Stimulated activated CD8-positive, alpha-beta memory T cell treated with anti-CD3 and anti-CD28 coated beads, Interleukin-15, amount 100 ng/mL, for 24 hours (primary cell): ENCODE measurements around the gene PPFIBP1.
A peak's percentile ranks its signal among the peaks of the same experiment; 100 is the strongest.

Experiments used
- DNase-seq: peaks from one replicate; pipeline ENCODE4 v3.0.0-alpha.2; 2020; ENCODE audit warnings: low read depth

Gene PPFIBP1

DNA sequence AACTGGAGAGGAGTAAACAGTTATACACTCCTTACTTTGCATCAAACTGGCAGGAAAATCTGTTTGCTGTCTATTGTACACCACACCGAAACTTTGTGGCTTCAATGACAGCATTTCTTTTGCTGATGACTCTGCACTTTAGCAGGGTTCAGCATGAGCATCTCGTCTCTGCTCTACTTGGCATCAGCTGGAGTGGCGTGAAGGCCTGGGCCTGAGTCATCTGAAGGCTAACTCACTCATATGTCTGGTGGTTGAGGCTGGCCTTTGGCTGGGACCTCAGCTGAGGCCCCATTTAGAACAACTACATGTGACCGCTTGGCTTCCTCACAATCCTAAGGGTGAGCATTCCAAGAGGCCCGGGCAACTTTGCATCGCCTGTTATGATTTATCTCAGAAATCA, 143.5 kb downstream of the PPFIBP1 start:
- no peak for DNase-seq

DNA sequence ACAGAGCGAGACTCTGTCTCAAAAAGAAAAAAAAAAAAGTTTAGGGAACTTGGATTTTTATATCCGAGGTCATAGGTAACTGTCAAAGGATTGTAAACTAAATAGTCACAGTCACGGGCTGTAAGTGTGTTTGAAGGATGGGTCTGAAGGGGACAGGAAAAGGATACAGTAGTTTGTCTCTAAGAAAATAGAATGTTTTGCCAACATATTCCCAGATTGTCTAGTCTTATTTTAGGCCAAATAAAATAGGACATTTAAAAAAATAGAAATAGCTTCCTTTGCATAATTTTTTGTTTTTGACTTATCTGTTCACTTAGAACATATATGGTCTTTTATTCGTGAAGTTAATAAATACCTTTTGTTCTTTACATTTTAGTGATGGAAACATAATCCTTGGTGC, 148.0 kb downstream of the PPFIBP1 start:
- no peak for DNase-seq

DNA sequence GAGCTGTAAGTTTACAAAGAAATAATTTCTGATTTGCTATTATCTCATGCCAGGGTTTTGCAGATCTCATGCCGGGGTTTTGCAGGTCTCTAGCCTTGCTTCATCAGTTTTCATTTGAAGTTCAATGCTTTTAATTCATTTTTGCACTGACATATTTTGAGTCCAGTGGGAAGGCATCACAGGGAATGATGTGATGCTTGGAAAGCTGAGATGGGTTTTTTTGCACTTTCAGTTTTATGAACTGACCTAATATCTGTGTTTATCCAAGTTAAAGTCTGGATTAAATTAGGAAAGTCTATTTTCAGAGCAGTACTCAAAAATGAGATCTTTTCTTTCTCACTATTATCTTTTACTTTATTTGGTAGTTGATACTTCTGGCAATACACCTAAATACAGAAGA, 148.6 kb downstream of the PPFIBP1 start:
- DNase-seq: no peak

DNA sequence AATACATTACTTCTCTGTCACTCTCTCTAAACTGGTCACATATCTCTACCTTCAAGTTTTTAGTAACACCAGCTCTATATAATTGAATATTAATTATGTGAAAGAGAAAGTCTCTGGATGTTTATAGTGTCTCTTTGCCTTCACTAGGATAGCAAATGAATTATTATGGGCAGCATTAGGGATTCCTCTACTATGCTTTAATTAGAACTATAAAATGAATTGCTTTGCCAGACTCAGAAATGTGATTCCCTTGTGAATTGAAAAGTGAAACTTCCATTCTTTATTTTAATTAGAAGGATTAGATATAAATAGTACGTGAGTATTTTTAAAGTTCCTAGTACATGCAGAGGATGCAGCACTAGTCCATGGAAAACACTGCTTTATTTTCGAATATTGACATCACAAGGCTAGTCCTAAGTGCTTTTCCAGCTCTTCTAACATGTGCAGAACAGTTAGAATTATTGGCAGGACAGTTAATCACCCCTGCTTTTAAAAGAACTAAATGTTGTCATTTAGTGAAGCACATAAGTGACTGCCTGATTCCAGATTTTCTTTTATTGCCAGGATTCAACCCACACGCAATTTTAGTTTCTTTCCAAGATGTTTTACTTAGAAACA, 149.2 kb downstream of the PPFIBP1 start:
- no peak for DNase-seq

DNA sequence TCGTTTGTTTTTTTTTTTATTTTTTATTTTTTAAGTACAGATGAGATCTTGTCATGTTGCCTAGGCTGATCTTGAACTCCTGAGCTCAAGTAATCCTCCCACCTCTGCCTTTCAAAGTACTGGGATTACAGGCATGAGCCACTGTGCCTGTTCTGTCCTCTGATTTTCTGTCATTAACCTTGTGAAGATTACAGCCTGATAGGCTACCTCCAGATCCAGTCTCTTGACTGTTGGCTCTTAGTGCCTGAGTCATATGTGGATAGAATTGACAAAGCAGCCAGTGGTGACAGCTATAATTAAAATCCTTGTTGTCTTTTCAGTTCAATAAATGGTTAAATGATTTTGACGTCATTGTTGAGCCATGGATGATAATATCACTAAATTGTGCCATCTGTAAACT, 151.0 kb downstream of the PPFIBP1 start:
- DNase-seq: no peak

DNA sequence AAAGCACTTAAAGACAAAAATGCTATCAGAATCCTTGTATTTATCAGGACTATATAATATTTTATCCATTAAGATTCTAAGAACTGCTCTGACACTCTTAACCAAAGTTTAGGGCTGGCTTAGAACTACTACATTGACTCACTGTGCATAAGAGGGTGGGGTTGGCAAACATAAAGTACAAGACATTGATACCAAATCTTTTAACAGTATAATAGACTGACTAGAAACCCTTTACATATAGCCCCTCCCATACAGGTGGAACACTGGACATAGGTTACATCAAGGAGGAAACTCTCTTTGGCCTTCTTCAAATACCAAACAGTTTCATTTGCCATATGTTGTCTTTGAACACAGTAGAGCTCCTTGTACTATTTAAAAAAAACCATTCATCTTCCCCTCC, 156.6 kb downstream of the PPFIBP1 start:
- DNase-seq: no peak

DNA sequence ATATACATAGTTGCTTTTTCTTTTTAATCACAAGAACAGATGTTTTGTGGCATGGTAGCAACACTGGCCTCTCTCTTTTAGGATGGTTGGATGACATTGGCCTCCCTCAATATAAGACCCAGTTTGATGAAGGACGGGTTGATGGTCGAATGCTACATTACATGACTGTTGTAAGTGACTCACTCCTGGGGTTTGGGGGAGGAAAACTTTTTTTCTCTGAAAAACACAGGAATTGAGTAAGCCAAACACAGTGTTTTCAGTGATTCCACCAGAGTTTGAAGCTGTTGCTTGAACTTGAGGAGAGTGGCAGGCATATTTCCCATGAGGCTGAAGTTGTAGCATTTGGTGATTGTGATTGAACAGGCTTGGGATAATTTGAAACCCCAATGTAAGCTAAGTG, 158.5 kb downstream of the PPFIBP1 start:
- DNase-seq: no peak

DNA sequence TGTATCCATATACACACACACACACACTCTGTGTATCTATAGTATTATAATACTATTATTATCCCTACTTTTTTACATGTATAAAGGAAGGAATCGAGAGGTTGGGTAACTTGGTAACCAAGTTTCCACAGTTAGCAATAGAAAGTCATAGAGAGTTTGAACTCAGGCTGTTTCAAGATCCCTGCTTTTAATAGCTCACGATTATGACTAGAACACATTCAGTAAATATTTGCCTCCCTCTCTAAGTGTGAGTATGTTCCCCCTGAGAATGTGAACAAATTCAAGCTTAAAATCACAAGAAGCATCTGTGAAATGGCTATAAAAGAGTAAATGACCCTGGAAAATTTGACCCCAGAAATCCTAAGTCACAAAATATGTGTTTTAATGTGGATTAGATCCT, 161.3 kb downstream of the PPFIBP1 start:
- no peak for DNase-seq

DNA sequence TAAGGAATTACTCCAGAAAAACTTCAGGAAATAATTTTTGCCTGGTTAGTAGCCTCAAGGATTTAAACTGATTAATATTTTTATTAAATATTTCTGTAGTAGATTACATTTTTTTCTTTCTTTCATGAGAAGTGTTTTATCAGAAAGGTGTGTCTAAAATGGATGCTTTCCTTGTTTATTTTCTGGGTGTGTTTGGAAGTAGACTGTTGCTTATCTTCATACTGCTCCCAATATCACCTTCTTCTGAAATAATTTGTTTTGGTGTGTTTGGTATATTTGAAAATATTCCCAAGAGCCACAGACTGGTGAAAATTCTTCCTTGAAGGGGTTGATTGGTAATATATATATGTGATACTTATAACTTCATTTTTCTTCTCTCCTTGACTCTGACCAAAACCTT, 162.1 kb downstream of the PPFIBP1 start:
- DNase-seq: no peak

DNA sequence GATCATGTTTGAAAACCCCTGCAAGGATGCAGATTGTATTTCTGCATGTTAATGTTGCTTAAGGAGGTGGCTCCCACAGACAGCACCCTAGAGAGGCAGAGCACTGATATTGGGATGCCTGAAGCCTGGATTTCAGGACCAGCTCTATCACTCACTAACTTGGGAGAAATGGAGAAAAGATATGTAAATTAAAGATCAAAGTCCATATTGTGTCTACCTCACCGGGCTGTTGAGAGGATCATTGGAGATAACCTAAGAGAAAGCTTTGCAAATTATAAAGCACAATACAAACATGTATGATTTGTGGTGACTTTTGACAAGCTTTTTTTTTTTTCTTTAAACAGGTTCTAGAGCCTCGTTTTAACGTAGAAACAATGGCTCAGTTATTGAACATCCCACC, 164.7 kb downstream of the PPFIBP1 start:
- no peak for DNase-seq

DNA sequence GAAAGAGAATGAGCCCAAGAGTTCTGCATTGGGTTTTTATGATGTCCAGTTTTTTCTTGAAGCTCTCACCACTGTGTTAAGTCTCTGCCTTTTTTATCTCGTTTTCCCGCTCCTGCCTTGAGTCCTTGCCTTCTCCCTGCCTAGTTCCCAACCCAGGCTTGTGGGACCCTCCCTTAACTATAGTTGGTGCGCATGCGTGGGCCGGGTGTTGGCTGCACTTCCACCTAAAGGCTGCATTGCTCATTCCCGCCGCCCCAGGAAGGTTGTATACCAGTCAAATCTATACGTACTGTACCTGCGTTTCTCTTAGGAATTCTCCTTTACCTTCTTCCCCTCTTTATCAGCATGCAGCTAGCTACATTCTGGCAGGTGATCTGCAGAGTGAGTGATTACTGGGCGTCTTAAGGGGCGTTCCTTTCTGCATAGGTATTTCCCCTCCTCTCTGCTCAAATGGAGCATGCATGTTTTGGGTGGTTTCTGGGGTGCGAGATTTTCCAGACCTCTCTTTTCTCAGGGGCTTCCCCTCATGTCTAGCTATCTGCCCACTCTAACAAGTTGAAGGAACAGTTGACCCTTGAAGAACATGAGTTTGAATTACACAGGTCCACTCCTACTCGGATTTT, 165.7 kb downstream of the PPFIBP1 start:
- DNase-seq: no peak

DNA sequence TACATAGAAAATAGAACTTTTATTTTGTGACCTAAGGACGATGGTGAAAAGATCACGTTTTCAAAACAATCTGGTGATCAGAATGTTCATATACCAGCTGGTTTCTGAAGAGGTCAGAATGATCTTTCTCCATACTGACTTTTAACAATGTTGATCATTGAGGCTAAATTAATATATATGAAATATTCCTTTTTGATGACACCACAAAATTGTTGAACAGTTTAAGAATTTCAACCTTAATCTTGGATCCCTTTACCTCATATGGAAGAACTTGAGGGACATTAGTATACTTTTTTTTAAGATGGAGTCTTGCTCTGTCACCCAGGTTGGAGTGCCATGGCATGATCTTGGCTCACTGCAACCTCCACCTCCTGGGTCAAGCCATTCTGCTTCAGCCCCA, 169.4 kb downstream of the PPFIBP1 start:
- DNase-seq: no peak

DNA sequence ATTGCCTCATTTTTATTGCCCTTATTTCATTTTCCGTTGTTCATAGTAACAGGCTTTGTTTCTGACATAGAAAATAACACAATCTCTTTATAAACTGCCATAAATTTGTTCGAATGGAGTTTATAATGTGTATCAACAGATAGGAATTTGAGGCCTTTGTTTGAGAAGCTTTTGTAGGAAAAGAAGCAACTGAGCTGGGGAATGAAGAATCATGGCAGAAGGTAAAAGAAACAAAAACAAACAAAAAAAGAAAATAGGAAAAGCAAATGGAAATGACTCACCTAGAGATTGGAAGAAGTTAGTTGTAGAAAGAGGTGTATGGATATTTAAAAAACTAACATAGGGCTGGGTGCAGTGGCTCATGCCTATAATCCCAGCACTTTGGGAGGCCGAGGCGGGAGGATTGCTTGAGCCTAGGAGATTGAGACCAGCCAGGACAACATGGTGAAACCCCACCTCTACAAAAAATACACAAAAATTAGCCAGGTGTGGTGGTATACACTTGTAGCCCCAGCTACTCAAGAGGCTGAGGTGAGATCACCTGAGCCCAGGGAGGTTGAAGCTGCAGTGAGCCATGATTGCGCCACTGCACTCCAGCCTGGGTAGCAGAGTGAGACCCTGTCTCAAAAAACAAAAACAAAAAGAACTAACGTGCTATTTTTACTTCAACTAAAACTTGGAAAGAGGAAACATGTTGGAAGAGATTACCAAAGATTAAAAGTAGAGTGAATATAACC, 171.7 kb downstream of the PPFIBP1 start:
- no peak for DNase-seq

DNA sequence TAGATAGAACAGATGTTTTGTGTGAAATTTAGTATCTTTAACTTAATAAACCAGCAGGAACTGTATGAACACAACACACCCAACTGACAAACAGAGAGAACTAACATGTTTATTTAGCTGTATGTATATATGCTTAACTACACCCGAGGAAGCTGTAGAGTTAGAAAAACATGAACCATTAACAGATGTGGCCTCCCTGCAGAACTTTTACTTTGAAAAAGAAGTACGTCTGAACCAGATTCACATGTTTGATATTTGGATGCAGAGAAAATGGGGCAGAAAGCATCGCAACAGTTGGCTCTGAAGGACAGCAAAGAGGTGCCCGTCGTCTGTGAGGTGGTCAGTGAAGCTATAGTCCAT, 172.3 kb downstream of the PPFIBP1 start, which contains the start of gene REP15:
REP15 (plus strand) TSS at position 155 of the 360 bp plus-strand sequence; CDS start at position 271, 116 bp downstream.
- no peak for DNase-seq

DNA sequence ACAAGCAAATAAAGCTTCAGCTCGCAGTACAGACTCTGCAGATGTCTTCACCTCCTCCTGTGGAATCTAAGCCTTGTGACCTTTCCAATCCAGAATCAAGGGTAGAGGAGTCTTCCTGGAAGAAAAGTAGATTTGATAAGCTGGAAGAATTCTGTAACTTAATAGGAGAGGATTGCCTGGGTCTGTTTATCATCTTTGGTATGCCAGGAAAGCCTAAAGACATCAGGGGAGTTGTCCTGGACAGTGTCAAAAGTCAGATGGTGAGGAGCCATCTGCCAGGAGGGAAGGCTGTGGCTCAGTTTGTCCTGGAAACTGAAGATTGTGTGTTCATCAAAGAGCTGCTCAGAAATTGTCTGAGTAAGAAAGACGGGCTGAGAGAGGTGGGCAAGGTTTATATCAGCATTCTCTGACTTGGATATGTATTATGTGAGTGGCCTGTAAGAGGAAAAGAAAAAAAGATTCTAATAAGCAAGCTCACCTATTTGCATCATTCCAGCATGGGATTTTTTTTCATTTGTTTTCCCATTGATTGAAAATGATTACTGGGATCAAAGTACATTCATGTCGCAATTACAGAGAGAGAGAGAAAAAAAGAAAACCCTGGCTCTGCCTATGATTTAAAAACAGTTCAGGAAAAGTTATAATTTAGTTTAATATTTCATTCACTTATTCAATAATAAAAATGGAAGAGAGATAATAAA, 173.0 kb downstream of the PPFIBP1 start:
- DNase-seq: no peak

DNA sequence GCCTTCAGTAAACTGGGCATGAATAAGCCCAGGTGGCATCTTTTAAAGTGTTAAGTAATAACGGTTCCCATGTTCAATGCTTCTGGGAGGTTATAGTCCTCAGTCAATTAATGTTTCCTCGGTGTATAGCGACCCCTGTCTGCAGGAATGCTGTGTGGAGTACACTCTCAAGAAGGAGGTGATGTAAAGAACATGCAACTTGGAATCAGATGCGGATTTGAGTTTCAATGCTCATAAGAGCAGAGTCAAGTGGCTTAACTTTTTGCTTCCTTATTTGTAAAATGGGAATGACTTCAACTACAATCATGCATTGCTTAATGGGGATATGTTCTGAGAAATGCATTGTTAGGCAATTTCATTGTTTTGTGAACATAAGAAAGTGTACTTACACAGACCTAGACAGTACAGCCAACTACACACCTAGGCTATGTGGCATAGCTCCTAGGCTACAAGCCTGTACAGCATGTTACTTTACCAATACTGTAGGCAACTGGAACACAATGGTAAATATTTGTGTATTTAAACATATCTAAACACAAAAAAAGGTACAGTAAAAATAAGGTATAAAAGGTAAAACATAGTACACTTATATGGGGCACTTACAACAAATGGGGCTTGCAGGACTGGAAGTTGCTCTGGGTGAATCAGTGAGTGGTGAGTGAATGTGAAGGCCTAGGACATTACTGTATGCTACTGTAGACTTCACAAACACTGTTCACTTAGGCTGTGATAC, 179.9 kb downstream of the PPFIBP1 start:
- peak; percentile 20 for DNase-seq

DNA sequence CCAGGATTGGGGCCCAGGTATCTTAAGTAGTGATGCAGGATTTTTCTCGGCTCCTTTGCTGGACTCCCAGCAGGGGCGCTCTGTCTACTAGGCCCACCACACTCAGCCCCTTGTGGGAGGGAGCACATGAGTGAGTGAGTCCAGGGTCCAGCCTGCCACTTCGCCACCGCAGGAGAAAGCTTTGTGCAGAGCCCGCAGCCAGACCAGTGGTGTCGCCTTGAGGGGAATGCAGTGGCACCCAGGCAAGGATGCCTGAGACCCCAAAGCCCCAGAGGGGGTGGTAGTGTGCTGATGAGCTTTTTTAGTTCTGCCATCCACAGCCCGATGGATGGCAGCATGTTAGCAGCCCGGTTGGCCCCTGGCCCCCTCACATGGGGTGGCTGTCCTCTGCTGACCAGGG, 181.3 kb downstream of the PPFIBP1 start:
- no peak for DNase-seq

DNA sequence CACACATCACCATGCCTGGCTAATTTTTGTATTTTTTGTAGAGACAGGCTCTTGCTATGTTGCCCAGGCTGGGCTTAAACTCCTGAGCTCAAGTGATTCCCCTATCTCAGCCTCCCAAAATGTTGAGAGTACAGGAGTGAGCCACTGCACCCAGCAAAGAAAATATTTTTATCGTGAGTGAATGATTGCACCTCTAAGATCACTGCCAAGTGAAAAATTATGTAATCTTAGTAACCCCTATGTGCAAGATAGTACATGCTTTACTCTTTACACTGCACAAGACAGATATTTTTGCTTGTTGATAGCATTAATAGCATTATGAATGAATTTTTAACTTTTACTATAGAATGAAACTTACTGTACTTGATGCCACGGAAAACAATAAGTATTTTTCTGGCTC, 183.2 kb downstream of the PPFIBP1 start:
- no peak for DNase-seq

DNA sequence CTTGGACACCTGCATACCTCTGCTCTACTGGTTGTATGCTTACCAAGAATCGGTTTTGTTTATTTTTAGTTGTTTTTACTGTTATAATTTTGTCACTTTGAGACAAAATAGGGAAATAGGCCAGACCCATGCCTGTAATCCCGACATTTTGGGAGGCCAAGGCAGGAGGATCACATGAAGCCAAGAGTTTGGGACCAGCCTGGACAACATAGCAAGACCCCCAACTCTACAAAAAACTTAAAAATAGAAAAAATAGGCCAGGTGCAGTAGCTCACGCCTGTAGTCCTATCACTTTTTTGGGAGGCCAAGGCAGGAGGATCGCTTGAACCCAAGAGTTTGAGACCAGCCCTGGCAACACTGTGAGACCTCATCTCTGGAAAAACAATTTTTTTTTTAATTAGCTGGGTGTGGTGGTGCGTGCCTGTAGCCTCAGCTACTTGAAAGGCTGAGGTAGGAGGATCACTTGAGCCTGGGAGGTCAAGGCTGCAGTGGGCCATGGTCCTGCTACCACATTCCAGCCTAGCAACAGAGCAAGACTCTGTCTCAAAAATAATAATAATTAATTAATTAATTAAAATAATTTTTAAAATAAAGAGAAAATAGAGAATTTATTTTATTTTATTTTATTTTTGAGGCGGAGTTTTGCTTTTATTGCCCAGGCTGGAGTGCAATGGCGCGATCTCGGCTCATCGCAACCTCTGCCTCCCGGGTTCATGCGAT, 185.4 kb downstream of the PPFIBP1 start:
- DNase-seq: no peak

DNA sequence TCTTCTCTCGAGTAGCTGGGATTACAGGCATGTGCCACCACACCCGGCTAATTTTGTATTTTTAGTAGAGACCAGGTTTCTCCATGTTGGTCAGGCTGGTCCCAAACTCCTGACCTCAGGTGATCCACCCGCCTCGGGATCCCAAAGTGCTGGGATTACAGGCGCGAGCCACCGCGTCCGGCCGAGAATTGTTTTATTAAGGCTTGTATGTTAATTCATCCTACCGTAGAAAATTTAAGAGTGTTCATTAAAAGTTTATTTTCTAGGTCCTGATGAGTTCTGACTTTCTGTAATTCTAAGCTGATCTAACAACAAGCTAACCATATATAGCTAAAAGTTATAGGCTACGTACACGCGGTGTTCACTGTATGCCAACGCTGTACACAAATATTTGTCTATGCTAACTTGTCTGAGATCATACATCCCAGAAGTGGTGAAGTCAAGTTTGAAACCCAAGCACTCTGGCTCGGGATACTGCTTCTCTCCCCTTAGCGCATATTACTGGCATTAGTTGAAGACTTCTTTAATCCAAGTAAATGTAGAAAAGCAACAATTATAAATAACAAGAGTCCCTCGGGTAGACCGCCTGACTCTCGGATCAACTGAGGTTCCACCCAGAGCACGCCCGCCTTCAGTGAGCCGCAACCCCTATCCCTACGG, 186.1 kb downstream of the PPFIBP1 start:
- no peak for DNase-seq
